H9 (cell line): Measurements from ENCODE around the gene ARHGEF7. TPM values are rescaled to one million over a fixed set of nuclear protein-coding genes. Genes with fewer than 3 reads are reported as not detected.

Experiments used
- DNase-seq: peaks from one replicate; pipeline ENCODE4 v3.0.0-alpha.2; 2017
- H2AFZ ChIP-seq: one replicate; pipeline ENCODE4 v1.6.1; 2013; ENCODE audit warnings: mild to moderate bottlenecking, low read length, control low read depth, moderate library complexity
- H2AK5ac ChIP-seq: 2 replicates; pipeline ENCODE4 v1.6.1; 2013; ENCODE audit warnings: low read length, control low read depth, mixed read lengths; ENCODE audit not compliant: insufficient read length
- H2BK120ac ChIP-seq: one replicate; pipeline ENCODE4 v1.6.1; 2013; ENCODE audit warnings: low read depth, mild to moderate bottlenecking, low read length, control low read depth, inconsistent platforms; ENCODE audit not compliant: poor library complexity, severe bottlenecking
- H2BK12ac ChIP-seq: 2 replicates; pipeline ENCODE4 v1.6.1; 2013; ENCODE audit warnings: low read length, control low read depth, mixed read lengths, low read depth; ENCODE audit not compliant: insufficient read length
- H2BK15ac ChIP-seq: 2 replicates; pipeline ENCODE4 v1.6.1; 2013; ENCODE audit warnings: low read depth, low read length, control low read depth
- H2BK20ac ChIP-seq: one replicate; pipeline ENCODE4 v1.6.1; 2013; ENCODE audit warnings: low read depth, mild to moderate bottlenecking, low read length, control low read depth, inconsistent platforms; ENCODE audit not compliant: poor library complexity, severe bottlenecking
- H2BK5ac ChIP-seq: 2 replicates; pipeline ENCODE4 v1.6.1; 2013; ENCODE audit warnings: low read length, control low read depth, mixed read lengths; ENCODE audit not compliant: insufficient read length
- H3K14ac ChIP-seq: 2 replicates; pipeline ENCODE4 v1.6.1; 2013; ENCODE audit warnings: low read length, control low read depth; ENCODE audit not compliant: insufficient read depth
- H3K18ac ChIP-seq: 2 replicates; pipeline ENCODE4 v1.6.1; 2013; ENCODE audit warnings: low read depth, mild to moderate bottlenecking, mixed read lengths, low read length, control low read depth; ENCODE audit not compliant: insufficient read length
- H3K23ac ChIP-seq: 2 replicates; pipeline ENCODE4 v1.6.1; 2013; ENCODE audit warnings: low read length, control low read depth, mixed read lengths, low read depth; ENCODE audit not compliant: insufficient read length
- H3K23me2 ChIP-seq: 2 replicates; pipeline ENCODE4 v1.6.1; 2013; ENCODE audit warnings: low read depth, mild to moderate bottlenecking, mixed read lengths, low read length, control low read depth; ENCODE audit not compliant: insufficient read length, poor library complexity, severe bottlenecking
- H3K27ac ChIP-seq: 2 replicates; pipeline ENCODE4 v1.5.1; 2013; ENCODE audit warnings: low read length, control low read depth, mixed read lengths, low read depth; ENCODE audit not compliant: insufficient read length
- H3K27me3 ChIP-seq: 2 replicates; pipeline ENCODE4 v1.6.1; 2013; ENCODE audit warnings: low read length, control low read depth, inconsistent platforms; ENCODE audit not compliant: insufficient read depth
- H3K4ac ChIP-seq: 2 replicates; pipeline ENCODE4 v1.6.1; 2013; ENCODE audit warnings: low read depth, mild to moderate bottlenecking, control low read depth, inconsistent platforms, low read length, moderate library complexity
- H3K4me1 ChIP-seq: 2 replicates; pipeline ENCODE4 v1.6.1; 2013; ENCODE audit warnings: low read length, control low read depth, inconsistent platforms; ENCODE audit not compliant: insufficient read depth
- H3K4me2 ChIP-seq: 2 replicates; pipeline ENCODE4 v1.6.1; 2013; ENCODE audit warnings: low read length, control low read depth, mixed read lengths; ENCODE audit not compliant: insufficient read length, insufficient read depth
- H3K56ac ChIP-seq: 2 replicates; pipeline ENCODE4 v1.6.1; 2013; ENCODE audit warnings: low read depth, mild to moderate bottlenecking, mixed read lengths, low read length, control low read depth; ENCODE audit not compliant: insufficient read length
- H3K79me1 ChIP-seq: 2 replicates; pipeline ENCODE4 v1.6.1; 2013; ENCODE audit warnings: low read depth, mild to moderate bottlenecking, moderate library complexity, low read length, control low read depth, inconsistent platforms; ENCODE audit not compliant: insufficient read depth, poor library complexity, severe bottlenecking
- H3K79me2 ChIP-seq: 2 replicates; pipeline ENCODE4 v1.6.1; 2013; ENCODE audit warnings: low read length, control low read depth, inconsistent platforms; ENCODE audit not compliant: insufficient read depth
- H3K9ac ChIP-seq: 2 replicates; pipeline ENCODE4 v1.6.1; 2013; ENCODE audit warnings: low read length, control low read depth, mixed read lengths; ENCODE audit not compliant: insufficient read length; ENCODE audit errors: extremely low read depth
- H3K9me3 ChIP-seq: one replicate; pipeline ENCODE4 v1.6.1; 2013; ENCODE audit warnings: low read depth, low read length, inconsistent platforms; ENCODE audit not compliant: control insufficient read depth
- H3T11ph ChIP-seq: one replicate; pipeline ENCODE4 v1.6.1; 2013; ENCODE audit warnings: mild to moderate bottlenecking, low read length, control low read depth, inconsistent platforms
- H4K20me1 ChIP-seq: one replicate; pipeline ENCODE4 v1.6.1; 2013; ENCODE audit not compliant: control insufficient read depth, insufficient read length, insufficient read depth
- H4K5ac ChIP-seq: 2 replicates; pipeline ENCODE4 v1.6.1; 2013; ENCODE audit warnings: low read depth, mild to moderate bottlenecking, mixed read lengths, low read length, control low read depth; ENCODE audit not compliant: insufficient read length
- H4K8ac ChIP-seq: replicated peaks from 2 replicates; pipeline ENCODE4 v1.6.1; 2013; ENCODE audit warnings: low read length, control low read depth, mixed read lengths, low read depth; ENCODE audit not compliant: insufficient read length
- H4K91ac ChIP-seq: 2 replicates; pipeline ENCODE4 v1.6.1; 2013; ENCODE audit warnings: low read depth, mild to moderate bottlenecking, moderate library complexity, mixed read lengths, low read length, control low read depth; ENCODE audit not compliant: insufficient read length
- H3K27ac Mint-ChIP-seq, 3 experiments: 2 replicates in 2 of 3; 3 replicates in 1 of 3; pipeline ENCODE4 v1.8.0; 2020 to 2021; ENCODE audit warnings: mixed read lengths in 3 of 3, mild to moderate bottlenecking in 1 of 3, moderate library complexity in 1 of 3
- H3K27me3 Mint-ChIP-seq: 2 replicates; pipeline ENCODE4 v1.8.0; 2021; ENCODE audit warnings: low read depth, mild to moderate bottlenecking, moderate library complexity, mixed read lengths
- H3K36me3 Mint-ChIP-seq, 3 experiments: 2 replicates in 2 of 3; 3 replicates in 1 of 3; pipeline ENCODE4 v1.8.0; 2020 to 2021; ENCODE audit warnings: low read depth in 3 of 3, mixed read lengths in 3 of 3; ENCODE audit not compliant: insufficient read depth in 1 of 3
- H3K4me1 Mint-ChIP-seq, 2 experiments: 2 replicates each; pipeline ENCODE4 v1.8.0; 2020; ENCODE audit warnings: mixed read lengths in 2 of 2
- H3K4me3 Mint-ChIP-seq, 2 experiments: 2 replicates in 1 of 2; 3 replicates in 1 of 2; pipeline ENCODE4 v1.8.0; 2020 to 2021; ENCODE audit warnings: mild to moderate bottlenecking in 2 of 2, mixed read lengths in 2 of 2, moderate library complexity in 1 of 2
- H3K9me3 Mint-ChIP-seq, 2 experiments: 2 replicates in 1 of 2; 3 replicates in 1 of 2; pipeline ENCODE4 v1.8.0; 2020; ENCODE audit warnings: mild to moderate bottlenecking in 2 of 2, mixed read lengths in 2 of 2, moderate library complexity in 1 of 2
- CTCF ChIP-seq: fragments of 200-600 bp; sonication (generic); conservative IDR thresholded peaks from 3 replicates; pipeline ENCODE4 v1.8.0; 2021; ENCODE audit warnings: antibody characterized with exemption, mild to moderate bottlenecking
- WGBS: extraction: QIAGEN DNeasy Blood & Tissue Kit; methylation state at CpG from one replicate; pipeline ENCODE4 v1.1.7; 2013; ENCODE audit warnings: missing lambda C conversion rate, low lambda C conversion rate, mixed read lengths; ENCODE audit not compliant: insufficient read length; ENCODE audit errors: extremely low coverage; 5-methylcytosine and 5-hydroxymethylcytosine counted together
- total RNA-seq: library from RNA; stranded (reverse); gene quantifications from 2 replicates; pipeline ENCODE4 v1.2.1, GENCODE V29; 2021

ARHGEF7 gene
- total RNA-seq, 1 experiment from 2014 or later: 51.9 TPM

- Histone ChIP-seq H3K9ac (no peak overlapping the region), H4K5ac (no peak overlapping the region), H3K27ac (no peak overlapping the region), H4K8ac (no peak overlapping the region), H3K56ac (no peak overlapping the region), H3K4me1 (no peaks in the 10 kb centered on the region), H3K79me2 (no peaks in the 10 kb centered on the region), H3K9me3 (no peaks in the 10 kb centered on the region), H2BK12ac (no peak overlapping the region), H2BK15ac (no peak overlapping the region), H3K4me2 (no peak overlapping the region), H3K23me2 (no peaks in the 10 kb centered on the region), H3K14ac (no peak overlapping the region), H3K79me1 (no peaks in the 10 kb centered on the region), H4K20me1 (peaks cover 3% of the 10 kb centered on the region), H2AFZ (no peak overlapping the region), H3K4ac (no peak overlapping the region), H3K23ac (no peak overlapping the region), H2AK5ac (no peak overlapping the region), H2BK20ac (no peak overlapping the region), H3T11ph (no peak overlapping the region), H3K18ac (no peak overlapping the region), H3K27me3 (no peaks in the 10 kb centered on the region), H2BK120ac (no peak overlapping the region), H2BK5ac (no peak overlapping the region), H4K91ac (no peak overlapping the region)
- no peak for DNase-seq
- Mint-ChIP-seq H3K27ac (no peak overlapping the region), H3K36me3 (no peaks in the 10 kb centered on the region), H3K4me1 (no peaks in the 10 kb centered on the region), H3K27me3 (peaks cover 31% of the 10 kb centered on the region), H3K9me3 (no peaks in the 10 kb centered on the region), H3K4me3 (no peak overlapping the region)
- WGBS: no CpG with 5 or more reads among the region's 7 CpGs
- no peak for TF ChIP-seq CTCF
Observed at GRCh38 chr13:111145071-111145470, 30.0 kb downstream of the ARHGEF7 start.
